H9 (cell line): Measurements from ENCODE around the gene PRKAG3. TPM values are rescaled to one million over a fixed set of nuclear protein-coding genes. Genes with fewer than 3 reads are reported as not detected.

Source experiments
- DNase-seq: peaks from one replicate; pipeline ENCODE4 v3.0.0-alpha.2; 2017
- H2AFZ ChIP-seq: one replicate; pipeline ENCODE4 v1.6.1; 2013; ENCODE audit warnings: mild to moderate bottlenecking, low read length, control low read depth, moderate library complexity
- H2AK5ac ChIP-seq: 2 replicates; pipeline ENCODE4 v1.6.1; 2013; ENCODE audit warnings: low read length, control low read depth, mixed read lengths; ENCODE audit not compliant: insufficient read length
- H2BK120ac ChIP-seq: one replicate; pipeline ENCODE4 v1.6.1; 2013; ENCODE audit warnings: low read depth, mild to moderate bottlenecking, low read length, control low read depth, inconsistent platforms; ENCODE audit not compliant: poor library complexity, severe bottlenecking
- H2BK12ac ChIP-seq: 2 replicates; pipeline ENCODE4 v1.6.1; 2013; ENCODE audit warnings: low read length, control low read depth, mixed read lengths, low read depth; ENCODE audit not compliant: insufficient read length
- H2BK15ac ChIP-seq: 2 replicates; pipeline ENCODE4 v1.6.1; 2013; ENCODE audit warnings: low read depth, low read length, control low read depth
- H2BK20ac ChIP-seq: one replicate; pipeline ENCODE4 v1.6.1; 2013; ENCODE audit warnings: low read depth, mild to moderate bottlenecking, low read length, control low read depth, inconsistent platforms; ENCODE audit not compliant: poor library complexity, severe bottlenecking
- H2BK5ac ChIP-seq: 2 replicates; pipeline ENCODE4 v1.6.1; 2013; ENCODE audit warnings: low read length, control low read depth, mixed read lengths; ENCODE audit not compliant: insufficient read length
- H3K14ac ChIP-seq: 2 replicates; pipeline ENCODE4 v1.6.1; 2013; ENCODE audit warnings: low read length, control low read depth; ENCODE audit not compliant: insufficient read depth
- H3K18ac ChIP-seq: 2 replicates; pipeline ENCODE4 v1.6.1; 2013; ENCODE audit warnings: low read depth, mild to moderate bottlenecking, mixed read lengths, low read length, control low read depth; ENCODE audit not compliant: insufficient read length
- H3K23ac ChIP-seq: 2 replicates; pipeline ENCODE4 v1.6.1; 2013; ENCODE audit warnings: low read length, control low read depth, mixed read lengths, low read depth; ENCODE audit not compliant: insufficient read length
- H3K23me2 ChIP-seq: 2 replicates; pipeline ENCODE4 v1.6.1; 2013; ENCODE audit warnings: low read depth, mild to moderate bottlenecking, mixed read lengths, low read length, control low read depth; ENCODE audit not compliant: insufficient read length, poor library complexity, severe bottlenecking
- H3K27ac ChIP-seq: 2 replicates; pipeline ENCODE4 v1.5.1; 2013; ENCODE audit warnings: low read length, control low read depth, mixed read lengths, low read depth; ENCODE audit not compliant: insufficient read length
- H3K27me3 ChIP-seq: 2 replicates; pipeline ENCODE4 v1.6.1; 2013; ENCODE audit warnings: low read length, control low read depth, inconsistent platforms; ENCODE audit not compliant: insufficient read depth
- H3K4ac ChIP-seq: 2 replicates; pipeline ENCODE4 v1.6.1; 2013; ENCODE audit warnings: low read depth, mild to moderate bottlenecking, control low read depth, inconsistent platforms, low read length, moderate library complexity
- H3K4me1 ChIP-seq: 2 replicates; pipeline ENCODE4 v1.6.1; 2013; ENCODE audit warnings: low read length, control low read depth, inconsistent platforms; ENCODE audit not compliant: insufficient read depth
- H3K4me2 ChIP-seq: 2 replicates; pipeline ENCODE4 v1.6.1; 2013; ENCODE audit warnings: low read length, control low read depth, mixed read lengths; ENCODE audit not compliant: insufficient read length, insufficient read depth
- H3K56ac ChIP-seq: 2 replicates; pipeline ENCODE4 v1.6.1; 2013; ENCODE audit warnings: low read depth, mild to moderate bottlenecking, mixed read lengths, low read length, control low read depth; ENCODE audit not compliant: insufficient read length
- H3K79me1 ChIP-seq: 2 replicates; pipeline ENCODE4 v1.6.1; 2013; ENCODE audit warnings: low read depth, mild to moderate bottlenecking, moderate library complexity, low read length, control low read depth, inconsistent platforms; ENCODE audit not compliant: insufficient read depth, poor library complexity, severe bottlenecking
- H3K79me2 ChIP-seq: 2 replicates; pipeline ENCODE4 v1.6.1; 2013; ENCODE audit warnings: low read length, control low read depth, inconsistent platforms; ENCODE audit not compliant: insufficient read depth
- H3K9ac ChIP-seq: 2 replicates; pipeline ENCODE4 v1.6.1; 2013; ENCODE audit warnings: low read length, control low read depth, mixed read lengths; ENCODE audit not compliant: insufficient read length; ENCODE audit errors: extremely low read depth
- H3K9me3 ChIP-seq: one replicate; pipeline ENCODE4 v1.6.1; 2013; ENCODE audit warnings: low read depth, low read length, inconsistent platforms; ENCODE audit not compliant: control insufficient read depth
- H3T11ph ChIP-seq: one replicate; pipeline ENCODE4 v1.6.1; 2013; ENCODE audit warnings: mild to moderate bottlenecking, low read length, control low read depth, inconsistent platforms
- H4K20me1 ChIP-seq: one replicate; pipeline ENCODE4 v1.6.1; 2013; ENCODE audit not compliant: control insufficient read depth, insufficient read length, insufficient read depth
- H4K5ac ChIP-seq: 2 replicates; pipeline ENCODE4 v1.6.1; 2013; ENCODE audit warnings: low read depth, mild to moderate bottlenecking, mixed read lengths, low read length, control low read depth; ENCODE audit not compliant: insufficient read length
- H4K8ac ChIP-seq: replicated peaks from 2 replicates; pipeline ENCODE4 v1.6.1; 2013; ENCODE audit warnings: low read length, control low read depth, mixed read lengths, low read depth; ENCODE audit not compliant: insufficient read length
- H4K91ac ChIP-seq: 2 replicates; pipeline ENCODE4 v1.6.1; 2013; ENCODE audit warnings: low read depth, mild to moderate bottlenecking, moderate library complexity, mixed read lengths, low read length, control low read depth; ENCODE audit not compliant: insufficient read length
- H3K27ac Mint-ChIP-seq, 3 experiments: 2 replicates in 2 of 3; 3 replicates in 1 of 3; pipeline ENCODE4 v1.8.0; 2020 to 2021; ENCODE audit warnings: mixed read lengths in 3 of 3, mild to moderate bottlenecking in 1 of 3, moderate library complexity in 1 of 3
- H3K27me3 Mint-ChIP-seq: 2 replicates; pipeline ENCODE4 v1.8.0; 2021; ENCODE audit warnings: low read depth, mild to moderate bottlenecking, moderate library complexity, mixed read lengths
- H3K36me3 Mint-ChIP-seq, 3 experiments: 2 replicates in 2 of 3; 3 replicates in 1 of 3; pipeline ENCODE4 v1.8.0; 2020 to 2021; ENCODE audit warnings: low read depth in 3 of 3, mixed read lengths in 3 of 3; ENCODE audit not compliant: insufficient read depth in 1 of 3
- H3K4me1 Mint-ChIP-seq, 2 experiments: 2 replicates each; pipeline ENCODE4 v1.8.0; 2020; ENCODE audit warnings: mixed read lengths in 2 of 2
- H3K4me3 Mint-ChIP-seq, 2 experiments: 2 replicates in 1 of 2; 3 replicates in 1 of 2; pipeline ENCODE4 v1.8.0; 2020 to 2021; ENCODE audit warnings: mild to moderate bottlenecking in 2 of 2, mixed read lengths in 2 of 2, moderate library complexity in 1 of 2
- H3K9me3 Mint-ChIP-seq, 2 experiments: 2 replicates in 1 of 2; 3 replicates in 1 of 2; pipeline ENCODE4 v1.8.0; 2020; ENCODE audit warnings: mild to moderate bottlenecking in 2 of 2, mixed read lengths in 2 of 2, moderate library complexity in 1 of 2
- CTCF ChIP-seq: fragments of 200-600 bp; sonication (generic); conservative IDR thresholded peaks from 3 replicates; pipeline ENCODE4 v1.8.0; 2021; ENCODE audit warnings: antibody characterized with exemption, mild to moderate bottlenecking
- WGBS: extraction: QIAGEN DNeasy Blood & Tissue Kit; methylation state at CpG from one replicate; pipeline ENCODE4 v1.1.7; 2013; ENCODE audit warnings: missing lambda C conversion rate, low lambda C conversion rate, mixed read lengths; ENCODE audit not compliant: insufficient read length; ENCODE audit errors: extremely low coverage; 5-methylcytosine and 5-hydroxymethylcytosine counted together
- total RNA-seq: library from RNA; stranded (reverse); gene quantifications from 2 replicates; pipeline ENCODE4 v1.2.1, GENCODE V29; 2021

The PRKAG3 gene
- total RNA-seq, 1 experiment from 2014 or later, result not detected

- no peak overlapping the region for H2BK12ac ChIP-seq
- H4K20me1 ChIP-seq, result no peaks in the 10 kb centered on the region
- no peak overlapping the region for H4K8ac ChIP-seq
- H2BK5ac ChIP-seq, result no peak overlapping the region
- TF ChIP-seq CTCF, result no peak
- H3K36me3 Mint-ChIP-seq, result no peaks in the 10 kb centered on the region; a peak in 1 of 7 replicates
- no peaks in the 10 kb centered on the region for H3K9me3 ChIP-seq
- H3K4me2 ChIP-seq, result no peak overlapping the region
- H3K79me1 ChIP-seq, result no peaks in the 10 kb centered on the region
- H3K4me3 Mint-ChIP-seq, result no peak overlapping the region
- no peak overlapping the region for H3K27ac Mint-ChIP-seq
- H3K79me2 ChIP-seq, result no peaks in the 10 kb centered on the region
- H2AFZ ChIP-seq, result no peak overlapping the region
- no peak overlapping the region for H3T11ph ChIP-seq
- no peak overlapping the region for H4K91ac ChIP-seq
- H3K27me3 Mint-ChIP-seq, result peaks cover 4% of the 10 kb centered on the region
- no peaks in the 10 kb centered on the region for H3K9me3 Mint-ChIP-seq
- no peaks in the 10 kb centered on the region for H3K4me1 ChIP-seq
- no peak overlapping the region for H3K9ac ChIP-seq
- no peak overlapping the region for H3K56ac ChIP-seq
- no peak overlapping the region for H2BK20ac ChIP-seq
- H3K14ac ChIP-seq, result no peak overlapping the region
- no peak overlapping the region for H2BK15ac ChIP-seq
- peaks cover 5 to 13% of the 10 kb centered on the region in 2 experiments; a peak in 3 of 4 replicates for H3K4me1 Mint-ChIP-seq
- no CpG with 5 or more reads among the region's 7 CpGs for WGBS
- no peak overlapping the region for H3K4ac ChIP-seq
- no peaks in the 10 kb centered on the region for H3K23me2 ChIP-seq
- no peak overlapping the region for H4K5ac ChIP-seq
- no peak overlapping the region for H3K27ac ChIP-seq
- no peak overlapping the region for H2AK5ac ChIP-seq
- H3K18ac ChIP-seq, result no peak overlapping the region
- no peak overlapping the region for H2BK120ac ChIP-seq
- no peak overlapping the region for H3K23ac ChIP-seq
- DNase-seq, result no peak
- no peaks in the 10 kb centered on the region for H3K27me3 ChIP-seq
These were observed 12.5 kb downstream of the PRKAG3 start for GRCh38 chr2:218819093-218819492.
